B cell (primary cell): ENCODE measurements around the gene TBC1D22A.

Source experiments
- EZH2 ChIP-seq: IDR thresholded peaks from 2 replicates; pipeline ENCODE4 v1.6.1; 2012; ENCODE audit warnings: borderline replicate concordance, low read depth, mild to moderate bottlenecking, moderate library complexity, low read length; ENCODE audit not compliant: insufficient read depth, poor library complexity, severe bottlenecking
- TF ChIP-seq, protein P1 (sequence below): fragments of 200-600 bp; IDR thresholded peaks from one replicate; pipeline ENCODE4 v1.8.0; 2022; ENCODE audit warnings: antibody characterized with exemption, mild to moderate bottlenecking

DNA sequence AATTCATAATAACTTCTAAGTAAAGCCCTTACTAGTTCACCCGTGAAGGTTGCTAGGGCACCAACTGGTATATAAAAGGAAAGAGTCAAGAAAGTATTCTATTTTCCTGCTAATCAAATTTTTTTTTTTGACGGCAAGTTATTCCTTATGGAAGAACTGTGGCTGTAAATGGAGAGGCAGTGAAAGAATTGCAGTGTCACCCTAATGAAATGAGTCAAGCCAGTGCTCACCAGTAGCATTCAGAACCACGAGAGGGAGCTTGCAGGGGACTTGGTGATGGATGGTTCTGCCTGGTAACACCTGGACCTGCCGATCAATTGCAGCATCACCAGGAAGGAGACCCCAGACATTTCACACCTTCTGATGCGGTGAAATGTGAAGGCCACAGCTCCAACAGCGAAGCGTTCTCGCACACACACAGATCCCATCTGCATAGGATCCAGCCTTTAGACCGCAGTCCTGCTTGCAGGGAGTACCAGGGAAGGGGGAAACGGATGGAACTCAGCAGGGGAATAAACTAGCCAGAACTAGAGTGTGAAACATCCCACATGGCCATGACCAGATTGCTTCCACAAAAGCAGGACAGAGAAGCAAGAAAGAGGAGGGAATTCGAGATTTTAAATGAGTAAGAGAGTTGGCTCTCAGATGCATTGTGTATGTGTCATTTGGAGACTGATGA lies 326.2 kb downstream of the TBC1D22A start:
- TF ChIP-seq, protein P1, sequence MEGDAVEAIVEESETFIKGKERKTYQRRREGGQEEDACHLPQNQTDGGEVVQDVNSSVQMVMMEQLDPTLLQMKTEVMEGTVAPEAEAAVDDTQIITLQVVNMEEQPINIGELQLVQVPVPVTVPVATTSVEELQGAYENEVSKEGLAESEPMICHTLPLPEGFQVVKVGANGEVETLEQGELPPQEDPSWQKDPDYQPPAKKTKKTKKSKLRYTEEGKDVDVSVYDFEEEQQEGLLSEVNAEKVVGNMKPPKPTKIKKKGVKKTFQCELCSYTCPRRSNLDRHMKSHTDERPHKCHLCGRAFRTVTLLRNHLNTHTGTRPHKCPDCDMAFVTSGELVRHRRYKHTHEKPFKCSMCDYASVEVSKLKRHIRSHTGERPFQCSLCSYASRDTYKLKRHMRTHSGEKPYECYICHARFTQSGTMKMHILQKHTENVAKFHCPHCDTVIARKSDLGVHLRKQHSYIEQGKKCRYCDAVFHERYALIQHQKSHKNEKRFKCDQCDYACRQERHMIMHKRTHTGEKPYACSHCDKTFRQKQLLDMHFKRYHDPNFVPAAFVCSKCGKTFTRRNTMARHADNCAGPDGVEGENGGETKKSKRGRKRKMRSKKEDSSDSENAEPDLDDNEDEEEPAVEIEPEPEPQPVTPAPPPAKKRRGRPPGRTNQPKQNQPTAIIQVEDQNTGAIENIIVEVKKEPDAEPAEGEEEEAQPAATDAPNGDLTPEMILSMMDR = no peak
- TF ChIP-seq EZH2 = no peak
